T-helper 2 cell treated with Interferon-gamma antibody and Interleukin-4, amounts not matched to agents 5 μg/mL and 100 μg/mL, for 36 hours (primary cell): ENCODE data around the gene ARHGAP31.
"Not testable (repeated sequence)": the region's sequence is repeated elsewhere in the genome, so short reads cannot be mapped to it uniquely, and the experiment has no call there.

Source experiments
- DNase-seq: peaks from one replicate; pipeline ENCODE4 v3.0.0; 2021; ENCODE audit warnings: low spot score
- H3K27ac Mint-ChIP-seq: one replicate; pipeline ENCODE4 v1.8.0; 2021; ENCODE audit warnings: mild to moderate bottlenecking, mixed read lengths
- H3K27me3 Mint-ChIP-seq: one replicate; pipeline ENCODE4 v1.8.0; 2021; ENCODE audit warnings: low read depth, mixed read lengths
- H3K36me3 Mint-ChIP-seq: one replicate; pipeline ENCODE4 v1.8.0; 2021; ENCODE audit warnings: low read depth, mixed read lengths
- H3K4me1 Mint-ChIP-seq: one replicate; pipeline ENCODE4 v1.8.0; 2021; ENCODE audit warnings: low read depth, mixed read lengths
- H3K4me3 Mint-ChIP-seq: one replicate; pipeline ENCODE4 v1.8.0; 2022; ENCODE audit warnings: mild to moderate bottlenecking, moderate library complexity, mixed read lengths
- H3K9me3 Mint-ChIP-seq: one replicate; pipeline ENCODE4 v1.8.0; 2021; ENCODE audit warnings: mixed read lengths

The ARHGAP31 gene

GRCh38 chr3:119340014-119340413 lies 45.8 kb downstream of the ARHGAP31 start:
- no peak for DNase-seq
- no peak overlapping the region for H3K27ac Mint-ChIP-seq
- H3K27me3 Mint-ChIP-seq = no peaks in the 10 kb centered on the region
- H3K9me3 Mint-ChIP-seq = no peaks in the 10 kb centered on the region
- H3K36me3 Mint-ChIP-seq = no peaks in the 10 kb centered on the region
- H3K4me1 Mint-ChIP-seq = no peaks in the 10 kb centered on the region
- H3K4me3 Mint-ChIP-seq = no peak overlapping the region

GRCh38 chr3:119340446-119340845 lies 46.3 kb downstream of the ARHGAP31 start:
- no peaks in the 10 kb centered on the region for H3K4me1 Mint-ChIP-seq
- no peaks in the 10 kb centered on the region for H3K27me3 Mint-ChIP-seq
- no peaks in the 10 kb centered on the region for H3K36me3 Mint-ChIP-seq
- H3K9me3 Mint-ChIP-seq = no peaks in the 10 kb centered on the region
- DNase-seq = no peak
- H3K27ac Mint-ChIP-seq = no peak overlapping the region
- no peak overlapping the region for H3K4me3 Mint-ChIP-seq

- Mint-ChIP-seq H3K9me3 (no peaks in the 10 kb centered on the region), H3K27me3 (peaks cover 4% of the 10 kb centered on the region), H3K36me3 (no peaks in the 10 kb centered on the region), H3K4me3 (no peak overlapping the region), H3K27ac (no peak overlapping the region), H3K4me1 (peaks cover 2% of the 10 kb centered on the region)
- DNase-seq = no peak
These were observed 48.0 kb downstream of the ARHGAP31 start for GRCh38 chr3:119342176-119342575.

GRCh38 chr3:119343719-119344118 lies 49.5 kb downstream of the ARHGAP31 start:
- Mint-ChIP-seq H3K27ac (no peak overlapping the region), H3K36me3 (no peaks in the 10 kb centered on the region), H3K27me3 (peaks cover 9% of the 10 kb centered on the region)

GRCh38 chr3:119346076-119346496 lies 51.9 kb downstream of the ARHGAP31 start:
- Mint-ChIP-seq H3K4me1 (peaks cover 6% of the 10 kb centered on the region), H3K9me3 (no peaks in the 10 kb centered on the region), H3K4me3 (no peak overlapping the region), H3K27ac (no peak overlapping the region), H3K36me3 (no peaks in the 10 kb centered on the region), H3K27me3 (peaks cover 14% of the 10 kb centered on the region)
- DNase-seq = no peak

More at GRCh38 chr3:119343719-119344118, 49.5 kb downstream of the ARHGAP31 start:
- Mint-ChIP-seq H3K4me1 (peaks cover 2% of the 10 kb centered on the region), H3K4me3 (no peak overlapping the region), H3K9me3 (no peaks in the 10 kb centered on the region)
- DNase-seq = no peak

GRCh38 chr3:119347036-119347435 lies 52.9 kb downstream of the ARHGAP31 start:
- Mint-ChIP-seq H3K4me1 (peaks cover 11% of the 10 kb centered on the region), H3K9me3 (no peaks in the 10 kb centered on the region), H3K27me3 (peaks cover 14% of the 10 kb centered on the region), H3K4me3 (no peak overlapping the region), H3K36me3 (no peaks in the 10 kb centered on the region), H3K27ac (no peak overlapping the region)
- no peak for DNase-seq

GRCh38 chr3:119349354-119350041 lies 55.3 kb downstream of the ARHGAP31 start:
- Mint-ChIP-seq H3K36me3 (no peaks in the 10 kb centered on the region), H3K4me3 (no peak overlapping the region), H3K9me3 (no peaks in the 10 kb centered on the region), H3K4me1 (peaks cover 23% of the 10 kb centered on the region), H3K27me3 (peaks cover 14% of the 10 kb centered on the region), H3K27ac (no peak overlapping the region)
- DNase-seq = no peak

- no peak for DNase-seq
- Mint-ChIP-seq H3K4me1 (peaks cover 23% of the 10 kb centered on the region), H3K27ac (no peak overlapping the region), H3K4me3 (no peak overlapping the region), H3K9me3 (no peaks in the 10 kb centered on the region), H3K36me3 (no peaks in the 10 kb centered on the region), H3K27me3 (peaks cover 14% of the 10 kb centered on the region)
These were observed 55.9 kb downstream of the ARHGAP31 start for GRCh38 chr3:119350114-119350513.

GRCh38 chr3:119351581-119351980 lies 57.4 kb downstream of the ARHGAP31 start:
- no peak for DNase-seq
- Mint-ChIP-seq H3K9me3 (no peaks in the 10 kb centered on the region), H3K27ac (no peak overlapping the region), H3K4me1 (peaks cover 22% of the 10 kb centered on the region), H3K27me3 (peaks cover 14% of the 10 kb centered on the region), H3K4me3 (no peak overlapping the region), H3K36me3 (no peaks in the 10 kb centered on the region)

GRCh38 chr3:119352034-119352609 lies 57.9 kb downstream of the ARHGAP31 start:
- Mint-ChIP-seq H3K4me3 (peak overlapping the region; percentile 41), H3K36me3 (no peaks in the 10 kb centered on the region), H3K9me3 (no peaks in the 10 kb centered on the region), H3K27me3 (peaks cover 13% of the 10 kb centered on the region), H3K4me1 (peaks cover 22% of the 10 kb centered on the region), H3K27ac (peak overlapping the region; percentile 46)
- peak; percentile 22 for DNase-seq

GRCh38 chr3:119352863-119353527 lies 58.8 kb downstream of the ARHGAP31 start:
- H3K27ac Mint-ChIP-seq = peak overlapping the region; percentile 58
- H3K9me3 Mint-ChIP-seq = no peaks in the 10 kb centered on the region
- peak overlapping the region; percentile 6 for H3K4me3 Mint-ChIP-seq
- no peak for DNase-seq
- H3K27me3 Mint-ChIP-seq = peaks cover 9% of the 10 kb centered on the region
- H3K4me1 Mint-ChIP-seq = peaks cover 22% of the 10 kb centered on the region
- no peaks in the 10 kb centered on the region for H3K36me3 Mint-ChIP-seq

- H3K4me1 Mint-ChIP-seq = peaks cover 17% of the 10 kb centered on the region
- DNase-seq, H3K36me3 Mint-ChIP-seq, H3K27me3 Mint-ChIP-seq, H3K9me3 Mint-ChIP-seq, H3K4me3 Mint-ChIP-seq, H3K27ac Mint-ChIP-seq: not testable (repeated sequence)
These were observed 61.4 kb downstream of the ARHGAP31 start for GRCh38 chr3:119355608-119356007.

GRCh38 chr3:119356646-119357045 lies 62.5 kb downstream of the ARHGAP31 start:
- Mint-ChIP-seq H3K27me3 (peaks cover 10% of the 10 kb centered on the region), H3K27ac (no peak overlapping the region), H3K4me1 (peaks cover 16% of the 10 kb centered on the region), H3K9me3 (no peaks in the 10 kb centered on the region), H3K36me3 (no peaks in the 10 kb centered on the region), H3K4me3 (no peak overlapping the region)
- no peak for DNase-seq

- H3K27me3 Mint-ChIP-seq = peaks cover 10% of the 10 kb centered on the region
- no peak for DNase-seq
- no peaks in the 10 kb centered on the region for H3K9me3 Mint-ChIP-seq
- no peak overlapping the region for H3K27ac Mint-ChIP-seq
- no peaks in the 10 kb centered on the region for H3K36me3 Mint-ChIP-seq
- H3K4me1 Mint-ChIP-seq = peaks cover 11% of the 10 kb centered on the region
- H3K4me3 Mint-ChIP-seq = no peak overlapping the region
These were observed 63.0 kb downstream of the ARHGAP31 start for GRCh38 chr3:119357190-119357589.
